ENCODE measurements around the gene TRPM6.

Gene TRPM6

GRCh38 chr9:74718709-74719108, 169.0 kb downstream of the TRPM6 start:
- no peak overlapping the region for H3K4me3 ChIP-seq (ENCODE audit: control insufficient read depth, low read depth, low read length)
- TF ChIP-seq, protein P1, sequence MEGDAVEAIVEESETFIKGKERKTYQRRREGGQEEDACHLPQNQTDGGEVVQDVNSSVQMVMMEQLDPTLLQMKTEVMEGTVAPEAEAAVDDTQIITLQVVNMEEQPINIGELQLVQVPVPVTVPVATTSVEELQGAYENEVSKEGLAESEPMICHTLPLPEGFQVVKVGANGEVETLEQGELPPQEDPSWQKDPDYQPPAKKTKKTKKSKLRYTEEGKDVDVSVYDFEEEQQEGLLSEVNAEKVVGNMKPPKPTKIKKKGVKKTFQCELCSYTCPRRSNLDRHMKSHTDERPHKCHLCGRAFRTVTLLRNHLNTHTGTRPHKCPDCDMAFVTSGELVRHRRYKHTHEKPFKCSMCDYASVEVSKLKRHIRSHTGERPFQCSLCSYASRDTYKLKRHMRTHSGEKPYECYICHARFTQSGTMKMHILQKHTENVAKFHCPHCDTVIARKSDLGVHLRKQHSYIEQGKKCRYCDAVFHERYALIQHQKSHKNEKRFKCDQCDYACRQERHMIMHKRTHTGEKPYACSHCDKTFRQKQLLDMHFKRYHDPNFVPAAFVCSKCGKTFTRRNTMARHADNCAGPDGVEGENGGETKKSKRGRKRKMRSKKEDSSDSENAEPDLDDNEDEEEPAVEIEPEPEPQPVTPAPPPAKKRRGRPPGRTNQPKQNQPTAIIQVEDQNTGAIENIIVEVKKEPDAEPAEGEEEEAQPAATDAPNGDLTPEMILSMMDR (conservative IDR thresholded peaks at IDR 0.05; ENCODE audit: control insufficient read depth, insufficient read depth, low read depth, low read length): no peak
- DNase-seq (ENCODE audit: low read depth): no peak

GRCh38 chr9:74711341-74711740, 176.4 kb downstream of the TRPM6 start:
- no peak for DNase-seq (ENCODE audit: low read depth)
- TF ChIP-seq, protein P1 (conservative IDR thresholded peaks at IDR 0.05; ENCODE audit: control insufficient read depth, insufficient read depth, low read depth, low read length): no peak
- no peak overlapping the region for H3K4me3 ChIP-seq (ENCODE audit: control insufficient read depth, low read depth, low read length)

DNA sequence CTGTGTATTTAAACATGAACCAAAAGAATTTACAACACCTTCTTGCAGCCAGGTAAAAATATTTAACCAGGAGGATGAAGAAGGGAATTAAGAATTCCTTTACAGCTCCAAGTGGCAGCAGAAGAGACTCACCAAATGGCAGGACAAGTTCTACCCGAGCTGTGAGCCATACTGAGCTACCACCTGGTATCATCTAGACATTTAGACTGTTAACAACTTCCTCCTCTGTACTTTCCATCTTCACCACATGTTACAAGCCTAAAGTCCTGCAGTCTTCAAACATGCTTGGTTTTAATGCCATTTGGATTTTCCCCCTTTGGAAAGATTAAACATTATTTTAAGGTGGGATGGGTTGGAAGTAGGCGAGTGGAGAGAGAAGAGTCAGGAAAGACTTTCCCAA, 190.2 kb downstream of the TRPM6 start:
- no peak overlapping the region for H3K4me3 ChIP-seq (ENCODE audit: control insufficient read depth, low read depth, low read length)
- TF ChIP-seq, protein P1 (conservative IDR thresholded peaks at IDR 0.05; ENCODE audit: control insufficient read depth, insufficient read depth, low read depth, low read length): no peak
- no peak for DNase-seq (ENCODE audit: low read depth)

DNA sequence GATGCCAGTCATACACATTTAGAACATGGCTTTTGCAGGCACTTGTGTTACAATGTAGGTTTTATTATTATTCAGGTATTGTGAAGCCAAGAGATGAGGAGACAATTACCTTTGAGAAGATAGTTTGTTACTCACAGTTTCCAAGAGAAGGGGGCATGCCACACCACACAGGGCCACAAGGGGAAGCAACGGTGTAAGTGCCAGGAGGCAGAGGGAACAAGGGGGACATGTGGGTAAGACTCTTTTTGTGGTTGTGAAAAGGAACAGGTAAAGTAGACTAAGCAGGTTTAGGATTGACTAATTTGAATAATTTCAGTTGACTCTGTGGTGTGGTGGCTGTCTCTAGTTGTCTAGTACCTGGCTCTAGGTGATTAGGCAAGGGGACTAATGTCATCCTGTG, 191.2 kb downstream of the TRPM6 start:
- no peak for DNase-seq (ENCODE audit: low read depth)
- TF ChIP-seq, protein P1 (conservative IDR thresholded peaks at IDR 0.05; ENCODE audit: control insufficient read depth, insufficient read depth, low read depth, low read length): no peak
- H3K4me3 ChIP-seq (ENCODE audit: control insufficient read depth, low read depth, low read length): no peak overlapping the region

DNA sequence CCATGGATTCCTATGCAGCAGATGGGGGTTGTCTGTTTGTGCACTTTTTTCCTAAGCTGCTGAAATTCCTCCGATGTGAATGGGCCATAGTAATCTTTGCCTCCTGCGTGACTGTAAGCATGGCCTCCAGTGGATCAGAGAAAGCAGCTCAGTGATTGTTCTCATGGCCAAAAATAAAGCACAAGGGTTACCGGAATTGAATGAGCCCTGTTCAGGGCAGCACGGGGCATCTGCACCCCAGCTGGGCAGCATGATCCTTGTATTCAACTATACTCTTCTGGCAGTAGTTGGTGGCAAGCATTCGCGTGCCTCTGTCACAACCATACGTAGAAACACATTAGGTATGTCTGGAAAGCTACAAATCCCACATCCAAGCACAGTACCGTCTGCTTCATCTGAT, 196.7 kb downstream of the TRPM6 start:
- no peak overlapping the region for H3K4me3 ChIP-seq (ENCODE audit: control insufficient read depth, low read depth, low read length)
- DNase-seq (ENCODE audit: low read depth): no peak
- TF ChIP-seq, protein P1 (conservative IDR thresholded peaks at IDR 0.05; ENCODE audit: control insufficient read depth, insufficient read depth, low read depth, low read length): no peak

DNA sequence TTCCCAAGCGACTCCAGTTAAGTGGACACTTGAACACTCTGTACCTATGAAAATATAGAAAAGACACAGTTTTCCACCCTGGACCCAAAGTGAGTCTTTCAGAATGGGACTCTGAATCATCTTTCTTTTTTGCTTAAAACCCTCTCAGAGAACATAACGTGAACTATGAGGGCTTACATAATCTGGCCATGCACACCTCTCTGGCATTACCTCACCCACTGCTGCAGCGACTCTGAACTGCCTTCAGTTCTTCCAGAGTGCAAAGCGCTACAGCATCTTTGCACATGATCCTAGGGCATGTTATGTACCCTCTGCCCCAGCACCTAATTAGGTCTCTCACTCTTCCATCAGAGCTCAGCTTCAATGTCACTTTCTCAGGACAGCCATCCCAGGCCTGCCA, 204.4 kb downstream of the TRPM6 start:
- TF ChIP-seq, protein P1 (conservative IDR thresholded peaks at IDR 0.05; ENCODE audit: control insufficient read depth, insufficient read depth, low read depth, low read length): no peak
- no peak for DNase-seq (ENCODE audit: low read depth)

DNA sequence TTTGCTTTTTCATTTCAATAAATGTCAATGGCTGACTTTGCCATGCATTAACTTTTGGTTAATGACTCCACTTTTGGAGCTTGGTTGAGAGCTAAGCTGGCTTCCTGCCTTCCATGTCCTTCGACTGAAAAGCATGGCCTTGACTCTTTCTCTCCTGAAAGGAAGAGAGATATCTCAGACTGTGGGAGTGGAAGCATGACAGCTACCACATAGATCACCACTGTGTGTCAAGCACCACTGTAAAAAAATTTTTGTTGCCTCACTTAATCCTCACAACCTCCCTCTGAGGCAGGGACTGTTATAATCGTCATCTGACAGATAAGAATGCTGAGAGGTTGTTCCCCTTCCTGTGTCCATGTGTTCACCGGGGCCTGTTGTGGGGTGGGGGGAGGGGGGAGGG, 205.8 kb downstream of the TRPM6 start:
- H3K4me3 ChIP-seq (ENCODE audit: control insufficient read depth, low read depth, low read length): no peak overlapping the region
- TF ChIP-seq, protein P1 (conservative IDR thresholded peaks at IDR 0.05; ENCODE audit: control insufficient read depth, insufficient read depth, low read depth, low read length): no peak
- DNase-seq (ENCODE audit: low read depth): no peak

More for the DNA sequence above, 204.4 kb downstream of the TRPM6 start:
- no peak overlapping the region for H3K4me3 ChIP-seq (ENCODE audit: control insufficient read depth, low read depth, low read length)

Measured in fibroblast of mammary gland (primary cell).